ENCODE data around the gene CPXM1. TPM values are rescaled to one million over a fixed set of nuclear protein-coding genes. Genes with fewer than 3 reads are reported as not detected.

CPXM1 gene
- total RNA-seq, 6 donors from 2014 or later = 0.15 to 13.0 (median 0.55) TPM; not detected in 1

GRCh38 chr20:2748551-2749342 is 51.7 kb downstream of the CPXM1 start:
- no peak overlapping the region for H3K4me3 ChIP-seq

GRCh38 chr20:2747676-2748235 is 52.7 kb downstream of the CPXM1 start:
- TF ChIP-seq POLR2AphosphoS5 (IDR thresholded peaks at IDR 0.05) (no peak), EP300 (IDR thresholded peaks at IDR 0.05) (no peak), POLR2A (IDR thresholded peaks at IDR 0.05) (no peak)
- TF ChIP-seq, protein P1, sequence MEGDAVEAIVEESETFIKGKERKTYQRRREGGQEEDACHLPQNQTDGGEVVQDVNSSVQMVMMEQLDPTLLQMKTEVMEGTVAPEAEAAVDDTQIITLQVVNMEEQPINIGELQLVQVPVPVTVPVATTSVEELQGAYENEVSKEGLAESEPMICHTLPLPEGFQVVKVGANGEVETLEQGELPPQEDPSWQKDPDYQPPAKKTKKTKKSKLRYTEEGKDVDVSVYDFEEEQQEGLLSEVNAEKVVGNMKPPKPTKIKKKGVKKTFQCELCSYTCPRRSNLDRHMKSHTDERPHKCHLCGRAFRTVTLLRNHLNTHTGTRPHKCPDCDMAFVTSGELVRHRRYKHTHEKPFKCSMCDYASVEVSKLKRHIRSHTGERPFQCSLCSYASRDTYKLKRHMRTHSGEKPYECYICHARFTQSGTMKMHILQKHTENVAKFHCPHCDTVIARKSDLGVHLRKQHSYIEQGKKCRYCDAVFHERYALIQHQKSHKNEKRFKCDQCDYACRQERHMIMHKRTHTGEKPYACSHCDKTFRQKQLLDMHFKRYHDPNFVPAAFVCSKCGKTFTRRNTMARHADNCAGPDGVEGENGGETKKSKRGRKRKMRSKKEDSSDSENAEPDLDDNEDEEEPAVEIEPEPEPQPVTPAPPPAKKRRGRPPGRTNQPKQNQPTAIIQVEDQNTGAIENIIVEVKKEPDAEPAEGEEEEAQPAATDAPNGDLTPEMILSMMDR (IDR thresholded peaks at IDR 0.05) = no peak
- no peaks in the 10 kb centered on the region for H3K9me3 ChIP-seq
- peaks cover 0 to 11% (median 1%) of the 10 kb centered on the region in 4 donors for H3K27me3 ChIP-seq
- no peak for DNase-seq
- H3K27ac ChIP-seq = no peak overlapping the region
- 90 to 91% methylated on average over 8 of the region's 8 CpGs for WGBS, 2 donors
- H3K4me3 ChIP-seq = no peak overlapping the region
- H3K4me1 ChIP-seq = peaks cover 19 to 37% (median 25%) of the 10 kb centered on the region in 4 donors
- ATAC-seq (ENCODE audit: low FRiP score in 2 of 2) = no peak
- no peaks in the 10 kb centered on the region for H3K36me3 ChIP-seq

More at GRCh38 chr20:2748551-2749342, 51.7 kb downstream of the CPXM1 start:
- Histone ChIP-seq H3K27me3 (peaks cover 0 to 14% (median 1%) of the 10 kb centered on the region in 4 donors), H3K36me3 (no peaks in the 10 kb centered on the region), H3K9me3 (no peaks in the 10 kb centered on the region), H3K4me1 (peaks cover 23 to 36% (median 31%) of the 10 kb centered on the region in 4 donors), H3K27ac (no peak overlapping the region)
- WGBS, 2 donors = 63 to 72% methylated on average over 10 of the region's 10 CpGs
- TF ChIP-seq, protein P1 (IDR thresholded peaks at IDR 0.05) = no peak
- TF ChIP-seq POLR2AphosphoS5 (IDR thresholded peaks at IDR 0.05) = no peak
- TF ChIP-seq POLR2A (IDR thresholded peaks at IDR 0.05) = no peak
- no peak for TF ChIP-seq EP300 (IDR thresholded peaks at IDR 0.05)
- ATAC-seq (ENCODE audit: low FRiP score in 2 of 2) = no peak
- DNase-seq = no peak

GRCh38 chr20:2746636-2747265 is 53.7 kb downstream of the CPXM1 start:
- DNase-seq = no peak
- no peaks in the 10 kb centered on the region for H3K36me3 ChIP-seq
- TF ChIP-seq POLR2A (IDR thresholded peaks at IDR 0.05) = no peak
- TF ChIP-seq, protein P1 (IDR thresholded peaks at IDR 0.05) = no peak
- TF ChIP-seq POLR2AphosphoS5 (IDR thresholded peaks at IDR 0.05) = no peak
- no peak for TF ChIP-seq EP300 (IDR thresholded peaks at IDR 0.05)
- WGBS, 2 donors = 73 to 74% methylated on average over 8 of the region's 8 CpGs
- no peaks in the 10 kb centered on the region for H3K9me3 ChIP-seq
- H3K4me1 ChIP-seq = peaks cover 9 to 28% (median 17%) of the 10 kb centered on the region in 4 donors
- H3K4me3 ChIP-seq = no peak overlapping the region
- H3K27ac ChIP-seq = no peak overlapping the region
- ATAC-seq (ENCODE audit: low FRiP score in 2 of 2) = no peak
- peaks cover 0 to 1% (median 0%) of the 10 kb centered on the region in 4 donors for H3K27me3 ChIP-seq

- TF ChIP-seq, protein P1 (IDR thresholded peaks at IDR 0.05) = no peak
- TF ChIP-seq POLR2AphosphoS5 (IDR thresholded peaks at IDR 0.05) (no peak), EP300 (IDR thresholded peaks at IDR 0.05) (no peak), POLR2A (IDR thresholded peaks at IDR 0.05) (no peak)
- Histone ChIP-seq H3K4me1 (peaks cover 3 to 21% (median 10%) of the 10 kb centered on the region in 4 donors), H3K36me3 (no peaks in the 10 kb centered on the region), H3K9me3 (no peaks in the 10 kb centered on the region), H3K4me3 (no peak overlapping the region), H3K27ac (no peak overlapping the region), H3K27me3 (no peaks in the 10 kb centered on the region)
- DNase-seq = no peak
- WGBS, 2 donors = 84 to 85% methylated on average over 4 of the region's 4 CpGs
- ATAC-seq (ENCODE audit: low FRiP score in 2 of 2) = no peak
Measured at GRCh38 chr20:2745936-2746635, 54.3 kb downstream of the CPXM1 start.

Data from upper lobe of left lung (tissue), 6 donors.